Liver (tissue), 9 donors: Measurements from ENCODE around the gene FOXL2NB. TPM values are rescaled to one million over a fixed set of nuclear protein-coding genes. Genes with fewer than 3 reads are reported as not detected.

Source experiments
- DNase-seq: peaks from one replicate; pipeline ENCODE4 v3.0.0-alpha.2; 2017; ENCODE audit warnings: low spot score
- H3K27ac ChIP-seq, 2 donors: one replicate each; pipeline ENCODE4 v1.7.0; 2013; ENCODE audit warnings: inconsistent platforms in 2 of 2, low read length in 2 of 2, control low read depth in 1 of 2, low read depth in 1 of 2, mild to moderate bottlenecking in 1 of 2
- H3K27me3 ChIP-seq, 4 donors: one replicate each; pipeline versions ENCODE4 v1.6.1 to v1.7.0; 2013; ENCODE audit warnings: low read length in 3 of 4, inconsistent platforms in 1 of 4, mild to moderate bottlenecking in 1 of 4, moderate library complexity in 1 of 4; ENCODE audit not compliant: control insufficient read depth in 4 of 4, insufficient read depth in 4 of 4
- H3K36me3 ChIP-seq, 4 donors: one replicate each; pipeline versions ENCODE4 v1.6.1 to v1.7.0; 2013; ENCODE audit warnings: low read length in 3 of 4, mild to moderate bottlenecking in 3 of 4, low read depth in 1 of 4, moderate library complexity in 1 of 4; ENCODE audit not compliant: control insufficient read depth in 4 of 4, insufficient read depth in 3 of 4
- H3K4me1 ChIP-seq, 4 donors: one replicate each; pipeline versions ENCODE4 v1.6.1 to v1.7.0; 2013; ENCODE audit warnings: low read length in 3 of 4, mild to moderate bottlenecking in 3 of 4, moderate library complexity in 1 of 4; ENCODE audit not compliant: control insufficient read depth in 4 of 4, insufficient read depth in 4 of 4
- H3K4me3 ChIP-seq, 3 donors: one replicate each; pipeline versions ENCODE4 v1.6.1 to v1.7.0; 2013; ENCODE audit warnings: low read length in 3 of 3, control low read depth in 1 of 3, low read depth in 1 of 3, mild to moderate bottlenecking in 1 of 3
- H3K9ac ChIP-seq, 2 donors: one replicate each; pipeline ENCODE4 v1.7.0; 2013; ENCODE audit warnings: low read length in 2 of 2, mild to moderate bottlenecking in 2 of 2, moderate library complexity in 2 of 2, control low read depth in 1 of 2, low read depth in 1 of 2
- H3K9me3 ChIP-seq, 4 donors: one replicate each; pipeline versions ENCODE4 v1.6.1 to v1.7.0; 2013; ENCODE audit warnings: low read length in 3 of 4; ENCODE audit not compliant: control insufficient read depth in 4 of 4
- EGR1 ChIP-seq, 2 donors: IDR thresholded peaks; 2 replicates each; pipeline ENCODE4 v1.6.1; 2016 to 2018; ENCODE audit warnings: antibody characterized with exemption in 2 of 2, low read depth in 2 of 2
- FOXA1 ChIP-seq: IDR thresholded peaks from 2 replicates; pipeline ENCODE4 v1.6.1; 2016; ENCODE audit warnings: antibody characterized with exemption
- FOXA2 ChIP-seq: IDR thresholded peaks from 2 replicates; pipeline ENCODE4 v1.6.1; 2016; ENCODE audit warnings: antibody characterized with exemption
- GABPA ChIP-seq, 2 donors: IDR thresholded peaks in 1 of 2; conservative IDR thresholded peaks in 1 of 2; 2 replicates each; pipeline ENCODE4 v1.6.1; 2016; ENCODE audit warnings: antibody characterized with exemption in 2 of 2, mild to moderate bottlenecking in 1 of 2, moderate library complexity in 1 of 2
- HNF4A ChIP-seq, 2 donors: conservative IDR thresholded peaks; 2 replicates each; pipeline ENCODE4 v1.6.1; 2016; ENCODE audit warnings: antibody characterized with exemption in 2 of 2, mild to moderate bottlenecking in 2 of 2
- HNF4G ChIP-seq: IDR thresholded peaks from 2 replicates; pipeline ENCODE4 v1.6.1; 2016; ENCODE audit warnings: antibody characterized with exemption
- JUND ChIP-seq, 2 donors: IDR thresholded peaks; 2 replicates each; pipeline ENCODE4 v1.6.1; 2016; ENCODE audit warnings: antibody characterized with exemption in 2 of 2
- NR2F2 ChIP-seq: IDR thresholded peaks from 2 replicates; pipeline ENCODE4 v1.6.1; 2016; ENCODE audit warnings: antibody characterized with exemption
- RAD21 ChIP-seq, 2 donors: IDR thresholded peaks; 2 replicates each; pipeline ENCODE4 v1.6.1; 2016; ENCODE audit warnings: antibody characterized with exemption in 2 of 2, mild to moderate bottlenecking in 2 of 2
- RXRA ChIP-seq, 2 donors: IDR thresholded peaks; 2 replicates each; pipeline ENCODE4 v1.6.1; 2017 to 2018; ENCODE audit warnings: antibody characterized with exemption in 2 of 2, mild to moderate bottlenecking in 1 of 2
- SP1 ChIP-seq: IDR thresholded peaks from 2 replicates; pipeline ENCODE4 v1.6.1; 2018; ENCODE audit warnings: antibody characterized with exemption, mild to moderate bottlenecking
- TAF1 ChIP-seq: conservative IDR thresholded peaks from 2 replicates; pipeline ENCODE4 v1.6.1; 2016; ENCODE audit warnings: antibody characterized with exemption, mild to moderate bottlenecking
- YY1 ChIP-seq: IDR thresholded peaks from 2 replicates; pipeline ENCODE4 v1.6.1; 2016; ENCODE audit warnings: antibody characterized with exemption, mild to moderate bottlenecking
- WGBS: extraction: QIAGEN DNeasy Blood & Tissue Kit; methylation state at CpG from one replicate; pipeline ENCODE4 v1.1.7; 2013; 5-methylcytosine and 5-hydroxymethylcytosine counted together
- polyA plus RNA-seq, 2 donors: library from polyadenylated mRNA; stranded (reverse) in 1 of 2; unstranded in 1 of 2; fragments of 200-250 nt in 1 of 2; fragments of >200 nt in 1 of 2; fragmentation: Nextera tagmentation in 1 of 2; extraction: Ambion mirVana in 1 of 2; gene quantifications; one replicate each; pipeline versions ENCODE4 v1.2.1 to v1.2.3, GENCODE V29; 2013 to 2015
- total RNA-seq, 2 donors: library from RNA; depleted of rRNA; stranded (reverse); fragments of >200 nt; gene quantifications; one replicate each; pipeline ENCODE4 v1.2.3, GENCODE V29; 2014
- TF ChIP-seq, protein P1 (sequence below): IDR thresholded peaks from 2 replicates; pipeline ENCODE4 v1.6.1; 2016; ENCODE audit warnings: antibody characterized with exemption, mild to moderate bottlenecking
- TF ChIP-seq, protein P2 (sequence below): IDR thresholded peaks from 2 replicates; pipeline ENCODE4 v1.6.1; 2016; ENCODE audit warnings: antibody characterized with exemption
- TF ChIP-seq, protein P3 (sequence below): IDR thresholded peaks from 2 replicates; pipeline ENCODE4 v1.6.1; 2016; ENCODE audit warnings: antibody characterized with exemption
- TF ChIP-seq, protein P4 (sequence below): IDR thresholded peaks from 2 replicates; pipeline ENCODE4 v1.6.1; 2016; ENCODE audit warnings: antibody characterized with exemption
- TF ChIP-seq, protein P5 (sequence below): fragments of 150-350 bp; IDR thresholded peaks from 2 replicates; pipeline ENCODE4 v1.5.1; 2017; ENCODE audit warnings: improper control_type of control experiment, low read depth, low read length; ENCODE audit not compliant: missing input control
- donor health status: healthy.
- donor health status: healthy.
- donor health status: healthy.
- donor health status: healthy.
- donor health status: healthy.

FOXL2NB gene
- total and polyA plus RNA-seq, 4 donors = not detected

DNA sequence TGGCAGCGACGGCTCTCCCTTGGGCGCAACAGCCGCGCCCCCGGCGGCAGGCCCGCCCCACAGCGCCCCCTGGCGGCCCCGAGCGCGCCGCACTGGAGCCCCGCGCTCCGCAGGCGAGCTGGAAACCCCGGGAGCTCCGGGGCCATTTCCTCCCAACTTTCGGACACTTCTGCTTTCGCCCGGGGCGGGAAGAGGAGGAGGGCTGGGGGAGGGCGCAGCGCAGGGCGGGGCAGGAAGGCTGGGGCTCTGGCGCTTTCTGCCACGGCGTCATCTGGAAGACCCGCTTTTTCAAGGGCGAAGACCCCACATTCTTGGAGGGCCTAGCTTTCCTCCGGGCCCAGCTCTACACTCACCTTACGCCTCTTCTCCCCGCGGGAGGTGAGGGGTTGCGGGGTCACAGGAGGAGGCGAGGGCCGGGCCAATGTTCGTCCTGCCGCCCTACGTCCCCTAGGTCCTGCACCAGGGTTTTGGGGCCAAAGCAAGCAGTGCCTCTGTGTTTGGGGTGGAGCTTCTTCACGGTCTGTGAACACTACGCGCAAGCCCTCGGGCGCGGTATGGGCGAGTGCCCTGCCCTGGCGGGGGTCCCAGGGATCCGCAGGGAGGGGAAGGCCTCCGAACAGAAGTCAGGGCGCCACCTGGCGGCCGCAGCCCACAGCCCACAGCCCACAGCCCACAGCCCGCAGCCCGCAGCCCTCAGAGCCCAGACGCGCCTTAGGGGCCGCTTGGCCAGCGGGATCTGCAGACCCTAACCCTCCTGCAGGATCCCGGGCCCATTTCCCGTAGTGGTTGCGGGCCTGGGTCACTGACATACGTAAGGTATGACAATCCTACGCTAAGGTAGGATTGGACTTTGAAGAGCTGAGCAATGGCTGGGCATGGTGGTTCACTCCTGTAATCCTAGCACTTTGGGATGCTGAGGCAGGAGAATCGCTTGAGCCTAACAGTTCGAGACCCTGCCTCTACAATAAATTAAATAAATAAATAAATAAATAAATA lies 31.2 kb upstream of the FOXL2NB start:
- Histone ChIP-seq H3K36me3 (no peaks in the 10 kb centered on the region), H3K27ac (peak overlapping the region; percentile 85 to 86), H3K27me3 (no peaks in the 10 kb centered on the region), H3K9me3 (no peaks in the 10 kb centered on the region), H3K4me1 (peaks cover 1 to 11% (median 7%) of the 10 kb centered on the region in 4 donors), H3K4me3 (peak overlapping the region; percentile 50 to 67 (median 64)), H3K9ac (peak overlapping the region; percentile 29 to 40)
- 2% methylated on average over 68 of the region's 68 CpGs for WGBS
- peak; percentile 89 for DNase-seq
- TF ChIP-seq FOXA1 (no peak), HNF4A (conservative IDR thresholded peaks at IDR 0.05) (peak in 1 of 2 donors; percentile 27), EGR1 (IDR thresholded peaks at IDR 0.05; ENCODE audit: low read depth in 2 of 2) (no peak), GABPA (IDR thresholded peaks at IDR 0.05 in 1 of 2, conservative IDR thresholded peaks at IDR 0.05 in 1 of 2) (no peak), TAF1 (no peak), HNF4G (no peak), RXRA (IDR thresholded peaks at IDR 0.05) (peak; percentile 14 to 32), SP1 (no peak), NR2F2 (no peak), YY1 (peak; percentile 73), RAD21 (IDR thresholded peaks at IDR 0.05) (peak; percentile 74 to 83), FOXA2 (no peak), JUND (IDR thresholded peaks at IDR 0.05) (peak in 1 of 2 donors; percentile 19)
- TF ChIP-seq, protein P1, sequence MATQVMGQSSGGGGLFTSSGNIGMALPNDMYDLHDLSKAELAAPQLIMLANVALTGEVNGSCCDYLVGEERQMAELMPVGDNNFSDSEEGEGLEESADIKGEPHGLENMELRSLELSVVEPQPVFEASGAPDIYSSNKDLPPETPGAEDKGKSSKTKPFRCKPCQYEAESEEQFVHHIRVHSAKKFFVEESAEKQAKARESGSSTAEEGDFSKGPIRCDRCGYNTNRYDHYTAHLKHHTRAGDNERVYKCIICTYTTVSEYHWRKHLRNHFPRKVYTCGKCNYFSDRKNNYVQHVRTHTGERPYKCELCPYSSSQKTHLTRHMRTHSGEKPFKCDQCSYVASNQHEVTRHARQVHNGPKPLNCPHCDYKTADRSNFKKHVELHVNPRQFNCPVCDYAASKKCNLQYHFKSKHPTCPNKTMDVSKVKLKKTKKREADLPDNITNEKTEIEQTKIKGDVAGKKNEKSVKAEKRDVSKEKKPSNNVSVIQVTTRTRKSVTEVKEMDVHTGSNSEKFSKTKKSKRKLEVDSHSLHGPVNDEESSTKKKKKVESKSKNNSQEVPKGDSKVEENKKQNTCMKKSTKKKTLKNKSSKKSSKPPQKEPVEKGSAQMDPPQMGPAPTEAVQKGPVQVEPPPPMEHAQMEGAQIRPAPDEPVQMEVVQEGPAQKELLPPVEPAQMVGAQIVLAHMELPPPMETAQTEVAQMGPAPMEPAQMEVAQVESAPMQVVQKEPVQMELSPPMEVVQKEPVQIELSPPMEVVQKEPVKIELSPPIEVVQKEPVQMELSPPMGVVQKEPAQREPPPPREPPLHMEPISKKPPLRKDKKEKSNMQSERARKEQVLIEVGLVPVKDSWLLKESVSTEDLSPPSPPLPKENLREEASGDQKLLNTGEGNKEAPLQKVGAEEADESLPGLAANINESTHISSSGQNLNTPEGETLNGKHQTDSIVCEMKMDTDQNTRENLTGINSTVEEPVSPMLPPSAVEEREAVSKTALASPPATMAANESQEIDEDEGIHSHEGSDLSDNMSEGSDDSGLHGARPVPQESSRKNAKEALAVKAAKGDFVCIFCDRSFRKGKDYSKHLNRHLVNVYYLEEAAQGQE = peak; percentile 10
- TF ChIP-seq, protein P2, sequence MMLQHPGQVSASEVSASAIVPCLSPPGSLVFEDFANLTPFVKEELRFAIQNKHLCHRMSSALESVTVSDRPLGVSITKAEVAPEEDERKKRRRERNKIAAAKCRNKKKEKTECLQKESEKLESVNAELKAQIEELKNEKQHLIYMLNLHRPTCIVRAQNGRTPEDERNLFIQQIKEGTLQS = no peak
- TF ChIP-seq, protein P3, sequence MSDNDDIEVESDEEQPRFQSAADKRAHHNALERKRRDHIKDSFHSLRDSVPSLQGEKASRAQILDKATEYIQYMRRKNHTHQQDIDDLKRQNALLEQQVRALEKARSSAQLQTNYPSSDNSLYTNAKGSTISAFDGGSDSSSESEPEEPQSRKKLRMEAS = no peak
- TF ChIP-seq, protein P4, sequence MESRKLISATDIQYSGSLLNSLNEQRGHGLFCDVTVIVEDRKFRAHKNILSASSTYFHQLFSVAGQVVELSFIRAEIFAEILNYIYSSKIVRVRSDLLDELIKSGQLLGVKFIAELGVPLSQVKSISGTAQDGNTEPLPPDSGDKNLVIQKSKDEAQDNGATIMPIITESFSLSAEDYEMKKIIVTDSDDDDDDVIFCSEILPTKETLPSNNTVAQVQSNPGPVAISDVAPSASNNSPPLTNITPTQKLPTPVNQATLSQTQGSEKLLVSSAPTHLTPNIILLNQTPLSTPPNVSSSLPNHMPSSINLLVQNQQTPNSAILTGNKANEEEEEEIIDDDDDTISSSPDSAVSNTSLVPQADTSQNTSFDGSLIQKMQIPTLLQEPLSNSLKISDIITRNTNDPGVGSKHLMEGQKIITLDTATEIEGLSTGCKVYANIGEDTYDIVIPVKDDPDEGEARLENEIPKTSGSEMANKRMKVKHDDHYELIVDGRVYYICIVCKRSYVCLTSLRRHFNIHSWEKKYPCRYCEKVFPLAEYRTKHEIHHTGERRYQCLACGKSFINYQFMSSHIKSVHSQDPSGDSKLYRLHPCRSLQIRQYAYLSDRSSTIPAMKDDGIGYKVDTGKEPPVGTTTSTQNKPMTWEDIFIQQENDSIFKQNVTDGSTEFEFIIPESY = no peak
- TF ChIP-seq, protein P5, sequence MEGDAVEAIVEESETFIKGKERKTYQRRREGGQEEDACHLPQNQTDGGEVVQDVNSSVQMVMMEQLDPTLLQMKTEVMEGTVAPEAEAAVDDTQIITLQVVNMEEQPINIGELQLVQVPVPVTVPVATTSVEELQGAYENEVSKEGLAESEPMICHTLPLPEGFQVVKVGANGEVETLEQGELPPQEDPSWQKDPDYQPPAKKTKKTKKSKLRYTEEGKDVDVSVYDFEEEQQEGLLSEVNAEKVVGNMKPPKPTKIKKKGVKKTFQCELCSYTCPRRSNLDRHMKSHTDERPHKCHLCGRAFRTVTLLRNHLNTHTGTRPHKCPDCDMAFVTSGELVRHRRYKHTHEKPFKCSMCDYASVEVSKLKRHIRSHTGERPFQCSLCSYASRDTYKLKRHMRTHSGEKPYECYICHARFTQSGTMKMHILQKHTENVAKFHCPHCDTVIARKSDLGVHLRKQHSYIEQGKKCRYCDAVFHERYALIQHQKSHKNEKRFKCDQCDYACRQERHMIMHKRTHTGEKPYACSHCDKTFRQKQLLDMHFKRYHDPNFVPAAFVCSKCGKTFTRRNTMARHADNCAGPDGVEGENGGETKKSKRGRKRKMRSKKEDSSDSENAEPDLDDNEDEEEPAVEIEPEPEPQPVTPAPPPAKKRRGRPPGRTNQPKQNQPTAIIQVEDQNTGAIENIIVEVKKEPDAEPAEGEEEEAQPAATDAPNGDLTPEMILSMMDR = peak; percentile 96
